CD4-positive, alpha-beta T cell treated with Interleukin-15 for 4 hours (primary cell): ENCODE results near the gene SGCD.

Source experiments
- DNase-seq: peaks from one replicate; pipeline ENCODE4 v3.0.0-alpha.2; 2020; ENCODE audit warnings: low spot score

SGCD gene

GRCh38 chr5:156460471-156460870, 133.5 kb downstream of the SGCD start:
- no peak for DNase-seq

GRCh38 chr5:156466871-156467270, 139.9 kb downstream of the SGCD start:
- no peak for DNase-seq

- no peak for DNase-seq
These were observed 142.7 kb downstream of the SGCD start for GRCh38 chr5:156469636-156470035.

GRCh38 chr5:156471893-156472292, 144.9 kb downstream of the SGCD start:
- no peak for DNase-seq

- DNase-seq, result no peak
These were observed 146.4 kb downstream of the SGCD start for GRCh38 chr5:156473269-156473908.

GRCh38 chr5:156474251-156474650, 147.3 kb downstream of the SGCD start:
- no peak for DNase-seq

GRCh38 chr5:156475182-156476157, 148.5 kb downstream of the SGCD start:
- DNase-seq, result no peak

- no peak for DNase-seq
These were observed 149.2 kb downstream of the SGCD start for GRCh38 chr5:156476158-156476551.

GRCh38 chr5:156476678-156477077, 149.7 kb downstream of the SGCD start:
- no peak for DNase-seq

- no peak for DNase-seq
These were observed 150.2 kb downstream of the SGCD start for GRCh38 chr5:156477196-156477595.

- no peak for DNase-seq
These were observed 152.9 kb downstream of the SGCD start for GRCh38 chr5:156479849-156480248.

- no peak for DNase-seq
These were observed 154.8 kb downstream of the SGCD start for GRCh38 chr5:156481741-156482140.

- no peak for DNase-seq
These were observed 155.9 kb downstream of the SGCD start for GRCh38 chr5:156482818-156483217.

GRCh38 chr5:156486394-156487238, 159.7 kb downstream of the SGCD start:
- DNase-seq, result no peak

GRCh38 chr5:156491766-156492165, 164.8 kb downstream of the SGCD start:
- no peak for DNase-seq

- no peak for DNase-seq
These were observed 169.3 kb downstream of the SGCD start for GRCh38 chr5:156496291-156496690.

GRCh38 chr5:156497804-156498208, 170.8 kb downstream of the SGCD start:
- no peak for DNase-seq

- DNase-seq, result no peak
These were observed 171.4 kb downstream of the SGCD start for GRCh38 chr5:156498226-156498980.

GRCh38 chr5:156500755-156501154, 173.8 kb downstream of the SGCD start:
- DNase-seq, result no peak

- DNase-seq, result no peak
These were observed 178.1 kb downstream of the SGCD start for GRCh38 chr5:156505101-156505500.

- no peak for DNase-seq
These were observed 186.3 kb downstream of the SGCD start for GRCh38 chr5:156513123-156513815.
